Uterus (tissue), 2 donors: Measurements from ENCODE around the gene CPT1A.

ENCODE experiments used
- POLR2A ChIP-seq, 2 donors: fragments of 450-650 bp; IDR thresholded peaks; one replicate each; pipeline ENCODE4 v1.6.1; 2016; ENCODE audit warnings: antibody characterized with exemption in 2 of 2, mild to moderate bottlenecking in 1 of 2, moderate library complexity in 1 of 2
- TF ChIP-seq, protein P1 (sequence below), 4 experiments: fragments of 200-600 bp in 2 of 4; fragments of 450-650 bp in 2 of 4; sonication (generic) in 2 of 4; IDR thresholded peaks; one replicate each; pipeline ENCODE4 v1.5.1; 2016 to 2019; ENCODE audit warnings: antibody characterized with exemption in 4 of 4, mild to moderate bottlenecking in 2 of 4, moderate library complexity in 1 of 4

DNA sequence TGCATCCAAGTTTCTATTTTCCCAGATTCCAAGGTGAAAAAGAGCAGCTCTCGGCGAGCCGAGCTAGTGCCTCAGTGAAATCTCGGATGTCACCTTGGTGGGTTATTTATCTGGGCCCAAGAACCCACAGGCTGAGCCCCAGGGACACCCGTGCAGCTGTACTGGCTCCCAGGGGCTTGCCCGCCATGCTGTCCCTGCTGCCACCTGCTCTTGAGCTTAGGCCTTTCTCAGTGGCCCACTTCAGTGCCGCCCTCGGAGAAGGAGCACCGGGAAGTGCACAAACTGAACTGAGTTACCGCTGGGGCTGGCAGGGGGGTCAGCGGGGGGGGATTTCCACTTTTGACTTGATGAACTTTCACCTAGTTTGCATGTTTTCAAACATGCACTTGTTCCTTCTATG, 27.9 kb downstream of the CPT1A start:
- TF ChIP-seq, protein P1, sequence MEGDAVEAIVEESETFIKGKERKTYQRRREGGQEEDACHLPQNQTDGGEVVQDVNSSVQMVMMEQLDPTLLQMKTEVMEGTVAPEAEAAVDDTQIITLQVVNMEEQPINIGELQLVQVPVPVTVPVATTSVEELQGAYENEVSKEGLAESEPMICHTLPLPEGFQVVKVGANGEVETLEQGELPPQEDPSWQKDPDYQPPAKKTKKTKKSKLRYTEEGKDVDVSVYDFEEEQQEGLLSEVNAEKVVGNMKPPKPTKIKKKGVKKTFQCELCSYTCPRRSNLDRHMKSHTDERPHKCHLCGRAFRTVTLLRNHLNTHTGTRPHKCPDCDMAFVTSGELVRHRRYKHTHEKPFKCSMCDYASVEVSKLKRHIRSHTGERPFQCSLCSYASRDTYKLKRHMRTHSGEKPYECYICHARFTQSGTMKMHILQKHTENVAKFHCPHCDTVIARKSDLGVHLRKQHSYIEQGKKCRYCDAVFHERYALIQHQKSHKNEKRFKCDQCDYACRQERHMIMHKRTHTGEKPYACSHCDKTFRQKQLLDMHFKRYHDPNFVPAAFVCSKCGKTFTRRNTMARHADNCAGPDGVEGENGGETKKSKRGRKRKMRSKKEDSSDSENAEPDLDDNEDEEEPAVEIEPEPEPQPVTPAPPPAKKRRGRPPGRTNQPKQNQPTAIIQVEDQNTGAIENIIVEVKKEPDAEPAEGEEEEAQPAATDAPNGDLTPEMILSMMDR (IDR thresholded peaks at IDR 0.05) = no peak
- TF ChIP-seq POLR2A (IDR thresholded peaks at IDR 0.05) = no peak
